ENCODE data around the gene TNFRSF25. TPM values are rescaled to one million over a fixed set of nuclear protein-coding genes. Genes with fewer than 3 reads are reported as not detected.
A peak's percentile ranks its signal among the peaks of the same experiment; 100 is the strongest.

Gene TNFRSF25
- polyA plus RNA-seq, 1 of the 3 experiments (the other 2 are of a cell fraction) = 20.8 TPM

DNA sequence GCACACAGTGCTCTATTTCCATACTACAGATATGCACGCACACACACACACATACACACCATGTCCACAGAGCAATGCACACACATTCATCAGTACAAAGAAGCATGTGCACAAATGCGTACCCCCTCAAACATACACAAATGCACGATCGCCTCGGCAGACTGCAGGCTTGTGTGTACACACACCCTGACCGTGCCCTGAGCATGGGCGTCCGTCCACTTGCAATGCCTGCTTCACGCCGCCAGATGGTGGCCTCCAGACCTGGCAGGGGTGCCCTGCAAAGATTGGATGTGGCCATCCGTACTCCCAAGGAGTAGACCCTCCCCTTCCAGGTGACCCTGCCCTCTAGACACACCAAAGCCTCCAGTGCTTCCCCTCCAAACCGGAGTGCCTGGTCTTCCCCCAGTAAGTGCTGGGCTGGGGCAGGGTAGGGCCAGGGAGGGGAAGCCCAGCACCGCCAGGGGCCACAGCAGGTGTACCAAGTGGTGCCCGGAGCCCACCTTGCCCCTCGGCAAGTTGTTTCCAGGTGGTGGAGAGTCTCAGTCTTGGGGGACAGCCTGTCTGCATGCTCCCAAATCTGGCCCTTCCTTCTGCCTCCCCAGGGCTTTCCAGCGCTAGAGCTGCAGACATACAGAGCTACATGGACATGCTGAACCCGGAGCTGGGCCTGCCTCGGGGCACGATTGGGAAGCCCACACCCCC, 20.8 kb downstream of the TNFRSF25 start:
- Histone ChIP-seq H3F3A (replicated peaks; ENCODE audit: insufficient read depth) (peaks cover 3% of the 10 kb centered on the region), H3K27ac (ENCODE audit: low read depth in 2 of 2, low read length in 1 of 2) (no peak overlapping the region), H3K4me3 (ENCODE audit: low read depth in 2 of 2, low read length in 1 of 2) (no peak overlapping the region), H3K4me2 (no peak overlapping the region), H3K4me1 (ENCODE audit: control insufficient read depth in 1 of 2, insufficient read depth in 2 of 2, low read depth in 1 of 2, low read length in 1 of 2) (no peaks in the 10 kb centered on the region; a peak in 1 of 4 replicates), H3K9me3 (no peaks in the 10 kb centered on the region), H3K27me3 (ENCODE audit: insufficient read depth) (peaks cover 28% of the 10 kb centered on the region), H3K36me3 (replicated peaks in 1 of 2; ENCODE audit: control insufficient read depth in 1 of 2, insufficient read depth in 2 of 2, low read length in 1 of 2) (no peaks in the 10 kb centered on the region), H3K79me2 (ENCODE audit: insufficient read depth) (no peaks in the 10 kb centered on the region), H3K9ac (no peak overlapping the region), H2AFZ (ENCODE audit: low read depth) (no peak overlapping the region), H3K9me2 (no peaks in the 10 kb centered on the region), H4K20me1 (ENCODE audit: insufficient read depth) (no peaks in the 10 kb centered on the region)
- 20% methylated on average over 7 of the region's 19 CpGs for WGBS (ENCODE audit: low lambda C conversion rate)
- TF ChIP-seq TCF12 (IDR thresholded peaks at IDR 0.05) (no peak), RAD21 (IDR thresholded peaks at IDR 0.05; ENCODE audit: low read length) (peak; percentile 45), SMC3 (IDR thresholded peaks at IDR 0.05; ENCODE audit: low read depth, low read length) (peak; percentile 61)
- TF ChIP-seq, protein P1, sequence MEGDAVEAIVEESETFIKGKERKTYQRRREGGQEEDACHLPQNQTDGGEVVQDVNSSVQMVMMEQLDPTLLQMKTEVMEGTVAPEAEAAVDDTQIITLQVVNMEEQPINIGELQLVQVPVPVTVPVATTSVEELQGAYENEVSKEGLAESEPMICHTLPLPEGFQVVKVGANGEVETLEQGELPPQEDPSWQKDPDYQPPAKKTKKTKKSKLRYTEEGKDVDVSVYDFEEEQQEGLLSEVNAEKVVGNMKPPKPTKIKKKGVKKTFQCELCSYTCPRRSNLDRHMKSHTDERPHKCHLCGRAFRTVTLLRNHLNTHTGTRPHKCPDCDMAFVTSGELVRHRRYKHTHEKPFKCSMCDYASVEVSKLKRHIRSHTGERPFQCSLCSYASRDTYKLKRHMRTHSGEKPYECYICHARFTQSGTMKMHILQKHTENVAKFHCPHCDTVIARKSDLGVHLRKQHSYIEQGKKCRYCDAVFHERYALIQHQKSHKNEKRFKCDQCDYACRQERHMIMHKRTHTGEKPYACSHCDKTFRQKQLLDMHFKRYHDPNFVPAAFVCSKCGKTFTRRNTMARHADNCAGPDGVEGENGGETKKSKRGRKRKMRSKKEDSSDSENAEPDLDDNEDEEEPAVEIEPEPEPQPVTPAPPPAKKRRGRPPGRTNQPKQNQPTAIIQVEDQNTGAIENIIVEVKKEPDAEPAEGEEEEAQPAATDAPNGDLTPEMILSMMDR (IDR thresholded peaks at IDR 0.05) = peak; percentile 56
- DNase-seq = peak; percentile 71
- POLR2A ChIA-PET = no interaction called here
- CTCF ChIA-PET = interaction anchor here (0.7 to 13.6 kb wide), 11 partner anchors 9 to 201 kb away, joined by 3 to 290 read pairs (median 3); partner anchors contain the start of genes ESPN and HES2

DNA sequence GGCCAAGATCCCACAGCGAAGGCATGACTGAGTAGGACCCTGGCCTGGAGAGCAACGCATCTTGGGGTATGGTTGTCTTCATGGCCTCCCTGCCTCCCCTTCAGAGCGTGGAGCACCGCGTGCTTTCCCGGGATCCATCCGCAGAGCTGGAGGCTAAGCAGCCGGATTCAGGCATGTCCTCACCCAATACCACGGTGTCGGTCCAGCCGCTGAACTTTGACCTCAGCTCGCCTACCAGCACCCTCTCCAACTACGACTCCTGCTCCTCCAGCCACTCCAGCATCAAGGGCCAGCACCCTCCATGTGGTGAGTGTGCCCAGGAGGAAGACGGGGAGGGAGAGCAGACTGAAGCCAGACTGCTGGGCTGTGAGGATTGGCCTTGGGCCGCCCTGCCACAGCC, 21.6 kb downstream of the TNFRSF25 start:
- Histone ChIP-seq H3K9me2 (no peaks in the 10 kb centered on the region), H3K4me3 (ENCODE audit: low read depth in 2 of 2, low read length in 1 of 2) (no peak overlapping the region), H3K27ac (ENCODE audit: low read depth in 2 of 2, low read length in 1 of 2) (no peak overlapping the region), H3K9ac (no peak overlapping the region), H4K20me1 (ENCODE audit: insufficient read depth) (no peaks in the 10 kb centered on the region), H3K9me3 (no peaks in the 10 kb centered on the region), H3F3A (replicated peaks; ENCODE audit: insufficient read depth) (peaks cover 4% of the 10 kb centered on the region), H3K4me2 (no peak overlapping the region), H3K36me3 (replicated peaks in 1 of 2; ENCODE audit: control insufficient read depth in 1 of 2, insufficient read depth in 2 of 2, low read length in 1 of 2) (no peaks in the 10 kb centered on the region), H3K79me2 (ENCODE audit: insufficient read depth) (no peaks in the 10 kb centered on the region), H3K4me1 (ENCODE audit: control insufficient read depth in 1 of 2, insufficient read depth in 2 of 2, low read depth in 1 of 2, low read length in 1 of 2) (no peaks in the 10 kb centered on the region; a peak in 1 of 4 replicates), H3K27me3 (ENCODE audit: insufficient read depth) (peaks cover 20% of the 10 kb centered on the region), H2AFZ (ENCODE audit: low read depth) (no peak overlapping the region)
- 69% methylated on average over 3 of the region's 15 CpGs for WGBS (ENCODE audit: low lambda C conversion rate)
- no peak for DNase-seq
- CTCF ChIA-PET = interaction anchor here (0.9 to 13.6 kb wide), 7 partner anchors 8 to 224 kb away, joined by 3 to 290 read pairs (median 4); partner anchors contain the start of genes ESPN and HES2
- TF ChIP-seq RAD21 (IDR thresholded peaks at IDR 0.05; ENCODE audit: low read length) = no peak
- TF ChIP-seq SMC3 (IDR thresholded peaks at IDR 0.05; ENCODE audit: low read depth, low read length) = no peak
- TF ChIP-seq, protein P2, sequence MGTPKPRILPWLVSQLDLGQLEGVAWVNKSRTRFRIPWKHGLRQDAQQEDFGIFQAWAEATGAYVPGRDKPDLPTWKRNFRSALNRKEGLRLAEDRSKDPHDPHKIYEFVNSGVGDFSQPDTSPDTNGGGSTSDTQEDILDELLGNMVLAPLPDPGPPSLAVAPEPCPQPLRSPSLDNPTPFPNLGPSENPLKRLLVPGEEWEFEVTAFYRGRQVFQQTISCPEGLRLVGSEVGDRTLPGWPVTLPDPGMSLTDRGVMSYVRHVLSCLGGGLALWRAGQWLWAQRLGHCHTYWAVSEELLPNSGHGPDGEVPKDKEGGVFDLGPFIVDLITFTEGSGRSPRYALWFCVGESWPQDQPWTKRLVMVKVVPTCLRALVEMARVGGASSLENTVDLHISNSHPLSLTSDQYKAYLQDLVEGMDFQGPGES (IDR thresholded peaks at IDR 0.05; ENCODE audit: low read depth, low read length) = no peak
- no peak for TF ChIP-seq RCOR1 (IDR thresholded peaks at IDR 0.05; ENCODE audit: low read length)
- TF ChIP-seq, protein P3, sequence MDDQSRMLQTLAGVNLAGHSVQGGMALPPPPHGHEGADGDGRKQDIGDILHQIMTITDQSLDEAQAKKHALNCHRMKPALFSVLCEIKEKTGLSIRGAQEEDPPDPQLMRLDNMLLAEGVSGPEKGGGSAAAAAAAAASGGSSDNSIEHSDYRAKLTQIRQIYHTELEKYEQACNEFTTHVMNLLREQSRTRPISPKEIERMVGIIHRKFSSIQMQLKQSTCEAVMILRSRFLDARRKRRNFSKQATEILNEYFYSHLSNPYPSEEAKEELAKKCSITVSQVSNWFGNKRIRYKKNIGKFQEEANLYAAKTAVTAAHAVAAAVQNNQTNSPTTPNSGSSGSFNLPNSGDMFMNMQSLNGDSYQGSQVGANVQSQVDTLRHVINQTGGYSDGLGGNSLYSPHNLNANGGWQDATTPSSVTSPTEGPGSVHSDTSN (IDR thresholded peaks at IDR 0.05) = no peak
- no peak for TF ChIP-seq JUND (IDR thresholded peaks at IDR 0.05)
- POLR2A ChIA-PET = interaction anchor here (0.6 kb wide), 1 partner anchor 49 kb away, joined by 4 read pairs; no protein-coding TSS in a partner anchor
